ENCODE measurements around the gene APBB2.

APBB2 gene

DNA sequence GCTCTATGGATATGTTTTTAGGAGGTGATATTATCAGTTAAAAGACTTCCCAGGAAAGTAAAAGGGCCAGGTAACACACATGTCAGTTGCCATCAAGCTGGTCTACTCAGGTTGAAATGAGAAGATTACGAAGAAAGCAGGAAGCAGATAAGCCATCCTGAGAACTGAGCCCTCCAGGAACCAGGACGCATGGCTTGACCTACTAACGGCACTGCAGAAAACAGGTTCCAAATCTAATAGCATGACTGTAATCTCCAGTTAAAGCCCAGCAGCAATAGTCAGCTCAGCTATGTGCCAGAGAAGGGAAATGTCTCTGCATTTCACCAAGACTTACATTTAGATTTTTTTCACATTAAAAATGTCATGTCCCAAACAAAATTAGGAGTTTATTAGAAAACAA, 77.9 kb downstream of the APBB2 start:
- Mint-ChIP-seq H3K36me3 (ENCODE audit: low read depth) (no peaks in the 10 kb centered on the region), H3K4me1 (ENCODE audit: low read depth) (no peaks in the 10 kb centered on the region), H3K27ac (no peak overlapping the region), H3K9me3 (no peaks in the 10 kb centered on the region), H3K4me3 (no peak overlapping the region), H3K27me3 (ENCODE audit: low read depth) (no peaks in the 10 kb centered on the region)
- no peak for DNase-seq (ENCODE audit: low spot score)

DNA sequence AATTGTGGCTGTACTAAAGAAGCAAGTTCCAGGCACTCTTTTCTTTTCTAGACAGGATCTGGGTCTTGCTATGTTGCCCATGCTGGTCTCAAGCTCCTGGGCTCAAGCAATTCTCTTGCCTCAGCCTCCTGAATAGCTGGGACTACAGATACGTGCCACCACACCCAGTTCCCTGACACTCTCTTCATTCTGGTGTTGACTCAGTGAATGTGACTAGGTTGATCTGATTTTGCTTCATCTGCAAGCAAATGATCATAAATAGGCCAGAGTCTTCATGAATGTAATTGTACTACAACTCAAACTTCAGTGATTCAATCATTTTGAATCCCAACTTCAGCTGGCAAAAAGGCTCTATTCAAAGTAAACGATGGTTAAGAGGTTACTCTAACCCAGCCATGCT, 78.5 kb downstream of the APBB2 start:
- no peaks in the 10 kb centered on the region for H3K36me3 Mint-ChIP-seq (ENCODE audit: low read depth)
- no peaks in the 10 kb centered on the region for H3K4me1 Mint-ChIP-seq (ENCODE audit: low read depth)
- no peak for DNase-seq (ENCODE audit: low spot score)
- H3K27ac Mint-ChIP-seq, result no peak overlapping the region
- H3K4me3 Mint-ChIP-seq, result no peak overlapping the region
- H3K9me3 Mint-ChIP-seq, result no peaks in the 10 kb centered on the region
- H3K27me3 Mint-ChIP-seq (ENCODE audit: low read depth), result no peaks in the 10 kb centered on the region

DNA sequence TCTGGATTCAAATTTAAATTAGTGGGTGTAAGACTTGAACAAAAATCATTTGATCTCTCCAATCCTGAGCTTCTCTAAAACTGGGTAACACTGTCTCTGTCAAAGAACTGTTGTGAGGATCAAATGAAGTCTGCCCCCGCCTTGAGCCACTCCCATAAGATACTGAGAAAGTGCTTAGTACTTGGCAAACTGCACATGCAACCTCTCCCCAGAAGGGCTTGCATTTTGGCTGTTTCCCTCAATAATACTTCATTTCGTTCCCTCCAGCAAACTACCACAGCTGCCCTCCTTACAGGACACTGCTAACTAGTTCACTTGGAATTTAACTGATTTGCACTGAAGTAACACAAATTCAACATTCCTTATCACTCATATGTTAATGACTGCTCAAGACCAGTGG, 79.8 kb downstream of the APBB2 start:
- H3K4me1 Mint-ChIP-seq (ENCODE audit: low read depth), result no peaks in the 10 kb centered on the region
- H3K27me3 Mint-ChIP-seq (ENCODE audit: low read depth), result no peaks in the 10 kb centered on the region
- H3K27ac Mint-ChIP-seq, result no peak overlapping the region
- no peaks in the 10 kb centered on the region for H3K36me3 Mint-ChIP-seq (ENCODE audit: low read depth)
- DNase-seq (ENCODE audit: low spot score), result no peak
- H3K4me3 Mint-ChIP-seq, result no peak overlapping the region
- H3K9me3 Mint-ChIP-seq, result no peaks in the 10 kb centered on the region

- Mint-ChIP-seq H3K4me3 (no peak overlapping the region), H3K27ac (no peak overlapping the region), H3K4me1 (ENCODE audit: low read depth) (no peaks in the 10 kb centered on the region), H3K27me3 (ENCODE audit: low read depth) (no peaks in the 10 kb centered on the region), H3K36me3 (ENCODE audit: low read depth) (no peaks in the 10 kb centered on the region), H3K9me3 (no peaks in the 10 kb centered on the region)
- DNase-seq (ENCODE audit: low spot score), result no peak
Observed at GRCh38 chr4:41133454-41134018, 80.8 kb downstream of the APBB2 start.

DNA sequence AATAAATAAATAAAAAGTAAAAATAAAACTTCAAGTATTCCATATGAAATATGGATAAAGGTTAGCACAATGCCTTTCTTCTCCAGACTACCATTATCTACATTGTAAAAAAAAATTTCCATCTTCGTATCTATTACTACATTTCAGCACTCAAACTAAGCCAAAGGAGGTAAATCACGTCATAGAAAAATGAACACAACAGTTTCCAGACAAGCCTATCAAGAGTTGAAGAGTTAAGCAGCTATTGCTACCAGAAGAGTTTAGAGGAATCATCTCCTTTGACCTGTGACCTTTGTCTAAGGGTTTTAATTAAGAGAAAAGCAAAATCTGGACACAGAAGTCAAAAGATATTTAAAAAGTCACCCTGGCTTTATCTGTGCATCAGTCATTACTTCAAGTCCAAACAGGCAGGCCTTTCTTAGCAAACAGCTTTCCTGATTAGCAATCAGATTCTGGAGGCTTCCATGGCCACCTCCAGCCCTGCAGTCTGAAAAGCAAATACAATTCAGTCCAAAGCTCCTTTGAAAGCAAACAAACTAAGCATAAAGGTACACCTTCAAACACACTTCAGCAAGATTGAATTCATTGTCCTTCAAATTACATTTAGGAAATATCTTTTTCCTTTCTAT, 82.2 kb downstream of the APBB2 start:
- H3K36me3 Mint-ChIP-seq (ENCODE audit: low read depth), result no peaks in the 10 kb centered on the region
- no peak for DNase-seq (ENCODE audit: low spot score)
- no peak overlapping the region for H3K4me3 Mint-ChIP-seq
- H3K4me1 Mint-ChIP-seq (ENCODE audit: low read depth), result no peaks in the 10 kb centered on the region
- no peaks in the 10 kb centered on the region for H3K27me3 Mint-ChIP-seq (ENCODE audit: low read depth)
- no peak overlapping the region for H3K27ac Mint-ChIP-seq
- no peaks in the 10 kb centered on the region for H3K9me3 Mint-ChIP-seq

DNA sequence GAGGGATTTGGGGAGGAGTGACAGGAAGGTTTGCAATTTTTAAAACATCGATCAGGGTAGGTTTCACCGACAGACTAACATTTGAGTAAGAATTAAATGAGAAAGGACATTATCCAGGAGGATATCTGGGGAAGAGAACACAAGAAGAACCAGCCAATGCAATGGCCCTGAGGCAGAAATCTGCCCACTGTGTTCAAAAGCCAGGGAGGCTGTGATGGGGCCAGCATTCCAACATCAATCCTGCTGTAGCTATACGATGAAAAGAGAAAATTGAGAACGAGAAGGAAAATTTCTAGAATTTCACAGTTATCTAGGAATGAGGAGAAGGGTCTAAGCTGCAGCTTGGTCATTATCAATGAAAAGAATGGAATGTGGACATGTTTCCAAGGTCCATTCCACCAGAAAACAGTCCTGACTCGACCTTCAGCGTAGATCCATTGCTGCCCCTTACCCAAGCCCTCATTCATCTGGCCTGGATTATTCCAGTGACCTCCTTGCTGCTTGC, 84.4 kb downstream of the APBB2 start:
- DNase-seq (ENCODE audit: low spot score), result no peak
- Mint-ChIP-seq H3K27ac (no peak overlapping the region), H3K36me3 (ENCODE audit: low read depth) (no peaks in the 10 kb centered on the region), H3K9me3 (no peaks in the 10 kb centered on the region), H3K4me1 (ENCODE audit: low read depth) (no peaks in the 10 kb centered on the region), H3K4me3 (no peak overlapping the region), H3K27me3 (ENCODE audit: low read depth) (no peaks in the 10 kb centered on the region)

DNA sequence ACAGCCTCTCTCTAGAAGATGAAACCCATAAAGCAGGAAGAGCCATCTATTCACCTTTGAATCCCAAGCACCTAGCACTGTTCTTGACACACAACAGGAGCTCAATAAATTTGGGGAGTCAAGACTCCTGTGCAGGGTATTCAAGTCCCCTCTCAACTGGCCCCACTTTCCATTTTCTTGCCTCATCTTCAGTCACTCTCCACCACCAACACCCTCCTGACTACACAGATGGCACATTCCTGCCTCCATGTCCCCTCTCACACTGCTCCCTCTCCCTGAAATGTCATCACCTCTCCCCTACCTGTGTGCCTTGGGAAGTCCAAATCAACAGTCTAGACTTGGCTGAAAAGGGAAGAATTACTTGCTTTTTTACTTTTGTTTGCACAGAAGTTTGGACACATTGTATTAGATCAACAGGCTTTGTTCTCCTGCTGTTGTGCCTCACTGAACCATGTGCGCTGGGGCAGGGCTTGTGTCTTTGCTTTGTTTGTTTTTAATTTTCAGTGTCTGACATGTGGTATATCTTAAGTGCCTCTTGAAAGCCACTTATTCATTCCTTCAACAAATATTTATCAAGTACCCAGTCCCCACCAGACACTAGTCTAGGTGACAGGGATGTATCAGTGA, 85.1 kb downstream of the APBB2 start:
- Mint-ChIP-seq H3K4me1 (ENCODE audit: low read depth) (no peaks in the 10 kb centered on the region), H3K9me3 (no peaks in the 10 kb centered on the region), H3K27ac (no peak overlapping the region), H3K27me3 (ENCODE audit: low read depth) (no peaks in the 10 kb centered on the region), H3K4me3 (no peak overlapping the region), H3K36me3 (ENCODE audit: low read depth) (no peaks in the 10 kb centered on the region)
- DNase-seq (ENCODE audit: low spot score), result no peak

- no peaks in the 10 kb centered on the region for H3K4me1 Mint-ChIP-seq (ENCODE audit: low read depth)
- no peak overlapping the region for H3K27ac Mint-ChIP-seq
- no peaks in the 10 kb centered on the region for H3K27me3 Mint-ChIP-seq (ENCODE audit: low read depth)
- no peaks in the 10 kb centered on the region for H3K36me3 Mint-ChIP-seq (ENCODE audit: low read depth)
- no peak overlapping the region for H3K4me3 Mint-ChIP-seq
- no peak for DNase-seq (ENCODE audit: low spot score)
- H3K9me3 Mint-ChIP-seq, result no peaks in the 10 kb centered on the region
Observed at GRCh38 chr4:41125558-41126311, 88.6 kb downstream of the APBB2 start.

GRCh38 chr4:41124916-41125548, 89.3 kb downstream of the APBB2 start:
- Mint-ChIP-seq H3K27me3 (ENCODE audit: low read depth) (no peaks in the 10 kb centered on the region), H3K4me3 (no peak overlapping the region), H3K9me3 (no peaks in the 10 kb centered on the region)

GRCh38 chr4:41122775-41123174, 91.6 kb downstream of the APBB2 start:
- no peak overlapping the region for H3K4me3 Mint-ChIP-seq
- DNase-seq (ENCODE audit: low spot score), result no peak
- H3K27ac Mint-ChIP-seq, result no peak overlapping the region
- no peaks in the 10 kb centered on the region for H3K27me3 Mint-ChIP-seq (ENCODE audit: low read depth)
- no peaks in the 10 kb centered on the region for H3K4me1 Mint-ChIP-seq (ENCODE audit: low read depth)
- H3K9me3 Mint-ChIP-seq, result no peaks in the 10 kb centered on the region
- H3K36me3 Mint-ChIP-seq (ENCODE audit: low read depth), result no peaks in the 10 kb centered on the region

More at GRCh38 chr4:41124916-41125548, 89.3 kb downstream of the APBB2 start:
- H3K27ac Mint-ChIP-seq, result no peak overlapping the region
- H3K36me3 Mint-ChIP-seq (ENCODE audit: low read depth), result no peaks in the 10 kb centered on the region
- H3K4me1 Mint-ChIP-seq (ENCODE audit: low read depth), result no peaks in the 10 kb centered on the region
- no peak for DNase-seq (ENCODE audit: low spot score)

DNA sequence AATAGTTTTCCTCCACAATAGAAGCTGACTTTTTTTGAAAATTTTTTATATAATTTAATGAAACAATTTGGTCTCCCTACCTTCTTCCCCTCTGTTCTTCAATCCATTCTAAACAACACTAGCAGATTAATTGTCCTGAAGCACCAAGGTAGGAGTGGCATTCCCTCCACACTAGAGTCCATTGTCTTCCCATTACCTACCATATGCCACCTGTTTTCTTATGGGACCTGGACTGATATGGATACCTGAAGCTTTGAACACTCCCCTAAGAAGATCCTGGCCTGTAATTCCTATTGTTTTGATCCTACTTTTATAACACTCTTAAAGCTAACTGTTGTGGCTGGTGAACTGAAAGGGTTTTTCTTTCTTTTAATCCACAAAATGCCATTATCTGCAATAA, 92.0 kb downstream of the APBB2 start:
- Mint-ChIP-seq H3K36me3 (ENCODE audit: low read depth) (no peaks in the 10 kb centered on the region), H3K4me3 (no peak overlapping the region), H3K9me3 (no peaks in the 10 kb centered on the region), H3K27me3 (ENCODE audit: low read depth) (no peaks in the 10 kb centered on the region), H3K4me1 (ENCODE audit: low read depth) (no peaks in the 10 kb centered on the region), H3K27ac (no peak overlapping the region)
- DNase-seq (ENCODE audit: low spot score), result no peak

DNA sequence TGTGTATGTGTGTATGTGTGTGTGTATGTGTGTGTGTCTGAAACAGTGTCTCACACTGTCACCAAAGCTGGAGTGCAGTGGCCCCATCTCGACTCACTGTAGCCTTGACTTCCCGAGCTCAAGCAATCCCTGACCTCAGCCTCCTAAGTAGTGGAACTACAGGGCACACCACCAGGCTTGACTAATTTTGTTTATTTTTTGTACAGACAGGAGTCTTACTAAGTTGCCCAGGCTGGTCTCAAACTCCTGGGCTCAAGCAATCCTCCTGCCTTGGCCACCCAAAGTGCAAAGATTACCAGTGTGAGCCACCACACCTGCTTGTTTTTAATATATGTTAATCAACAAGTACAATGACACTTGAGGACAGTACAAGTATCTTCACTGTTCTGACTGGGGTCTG, 92.4 kb downstream of the APBB2 start:
- H3K9me3 Mint-ChIP-seq, result no peaks in the 10 kb centered on the region
- H3K27me3 Mint-ChIP-seq (ENCODE audit: low read depth), result no peaks in the 10 kb centered on the region
- no peak for DNase-seq (ENCODE audit: low spot score)
- no peaks in the 10 kb centered on the region for H3K4me1 Mint-ChIP-seq (ENCODE audit: low read depth)
- H3K27ac Mint-ChIP-seq, result no peak overlapping the region
- H3K4me3 Mint-ChIP-seq, result no peak overlapping the region
- no peaks in the 10 kb centered on the region for H3K36me3 Mint-ChIP-seq (ENCODE audit: low read depth)

DNA sequence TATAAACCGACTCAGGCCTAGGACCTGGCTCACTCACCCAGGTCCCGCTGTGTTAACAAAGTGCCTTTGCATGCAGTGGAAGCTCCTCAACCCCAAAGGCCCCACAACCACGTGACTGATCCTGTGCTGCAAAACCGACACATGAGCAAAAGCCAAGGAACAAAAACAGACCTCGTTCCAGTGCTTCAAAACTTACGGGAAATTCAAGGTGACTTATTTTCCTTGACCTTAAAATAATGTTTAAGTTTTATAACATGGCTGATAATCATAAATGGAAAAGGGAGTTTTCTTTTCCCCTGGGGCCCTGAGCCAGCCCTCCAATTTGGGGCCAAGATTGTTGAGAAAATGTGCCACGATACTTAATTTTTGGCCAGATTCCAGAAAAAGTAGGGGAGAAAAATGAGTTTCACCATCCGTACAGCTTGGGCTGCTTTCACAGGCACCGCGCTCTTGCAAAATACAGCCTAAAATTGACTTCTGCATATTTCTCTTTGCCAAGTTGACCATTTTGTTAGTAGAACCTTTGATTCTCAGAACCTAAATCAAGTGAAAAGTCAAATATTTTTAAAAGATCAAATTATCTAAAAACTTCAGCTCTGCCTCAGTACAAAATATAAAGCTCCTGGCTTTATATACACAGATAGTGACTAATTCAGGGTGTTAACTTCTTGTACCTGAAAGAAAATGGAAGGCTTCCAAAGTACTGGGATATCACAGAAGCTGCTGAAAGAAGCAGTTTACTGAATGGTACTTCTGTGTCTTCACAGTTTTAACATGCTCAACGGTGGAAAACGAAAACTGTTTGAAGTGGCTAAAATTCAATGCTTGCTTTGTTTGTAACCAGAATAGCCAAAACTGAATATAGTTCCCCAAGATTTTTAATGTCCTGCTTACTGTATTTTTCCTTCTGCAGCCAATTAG, 93.8 kb downstream of the APBB2 start:
- Mint-ChIP-seq H3K9me3 (no peaks in the 10 kb centered on the region), H3K36me3 (ENCODE audit: low read depth) (no peaks in the 10 kb centered on the region), H3K27ac (no peak overlapping the region), H3K4me1 (ENCODE audit: low read depth) (no peaks in the 10 kb centered on the region), H3K4me3 (no peak overlapping the region), H3K27me3 (ENCODE audit: low read depth) (no peaks in the 10 kb centered on the region)
- DNase-seq (ENCODE audit: low spot score), result no peak
